ENCODE results near the gene SNX15.

DNA sequence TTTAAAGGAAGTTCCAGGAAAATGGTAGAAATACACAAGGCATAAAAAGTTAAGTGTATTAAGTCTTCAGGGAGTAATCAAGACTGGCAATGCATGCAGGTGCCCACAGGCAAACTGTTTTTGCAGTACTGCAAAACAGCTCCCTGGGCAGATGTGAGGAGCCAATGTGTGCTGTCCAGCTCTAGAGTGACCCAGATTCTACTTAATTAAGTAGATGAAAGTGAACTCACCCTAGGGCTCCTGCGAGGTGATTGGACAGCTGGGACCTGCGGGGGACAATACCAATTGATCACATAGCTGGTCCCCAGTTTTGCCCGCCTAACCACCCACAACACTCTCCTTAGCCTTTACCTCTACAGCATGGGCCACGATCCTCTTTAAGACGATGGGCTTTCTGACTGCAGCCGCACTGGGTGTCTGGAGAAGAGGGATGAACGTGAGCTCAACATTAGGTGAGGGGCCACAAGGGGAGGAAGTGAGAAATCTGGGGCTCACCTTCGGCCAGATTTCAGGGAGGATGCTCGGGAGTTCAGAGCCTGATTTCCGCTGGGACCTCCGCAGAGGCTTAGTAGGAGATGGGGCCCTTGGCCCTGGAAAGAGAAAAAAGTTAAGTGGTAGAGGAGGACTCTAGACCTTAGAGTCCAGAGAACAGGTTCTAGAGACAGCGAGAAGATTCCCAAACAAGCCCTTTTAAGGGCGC, 56.0 kb downstream of the SNX15 start:
- TF ChIP-seq, protein P1, sequence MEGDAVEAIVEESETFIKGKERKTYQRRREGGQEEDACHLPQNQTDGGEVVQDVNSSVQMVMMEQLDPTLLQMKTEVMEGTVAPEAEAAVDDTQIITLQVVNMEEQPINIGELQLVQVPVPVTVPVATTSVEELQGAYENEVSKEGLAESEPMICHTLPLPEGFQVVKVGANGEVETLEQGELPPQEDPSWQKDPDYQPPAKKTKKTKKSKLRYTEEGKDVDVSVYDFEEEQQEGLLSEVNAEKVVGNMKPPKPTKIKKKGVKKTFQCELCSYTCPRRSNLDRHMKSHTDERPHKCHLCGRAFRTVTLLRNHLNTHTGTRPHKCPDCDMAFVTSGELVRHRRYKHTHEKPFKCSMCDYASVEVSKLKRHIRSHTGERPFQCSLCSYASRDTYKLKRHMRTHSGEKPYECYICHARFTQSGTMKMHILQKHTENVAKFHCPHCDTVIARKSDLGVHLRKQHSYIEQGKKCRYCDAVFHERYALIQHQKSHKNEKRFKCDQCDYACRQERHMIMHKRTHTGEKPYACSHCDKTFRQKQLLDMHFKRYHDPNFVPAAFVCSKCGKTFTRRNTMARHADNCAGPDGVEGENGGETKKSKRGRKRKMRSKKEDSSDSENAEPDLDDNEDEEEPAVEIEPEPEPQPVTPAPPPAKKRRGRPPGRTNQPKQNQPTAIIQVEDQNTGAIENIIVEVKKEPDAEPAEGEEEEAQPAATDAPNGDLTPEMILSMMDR (IDR thresholded peaks at IDR 0.05): no peak
- TF ChIP-seq POLR2A (IDR thresholded peaks at IDR 0.05): no peak
